Thyroid gland (tissue), 4 donors: ENCODE results near the gene CD244.

ENCODE experiments used
- CTCF ChIP-seq, 6 experiments: fragments of 200-600 bp in 3 of 6; fragments of 450-650 bp in 3 of 6; sonication (generic) in 3 of 6; IDR thresholded peaks; one replicate each; pipeline ENCODE4 v1.5.1; 2016 to 2019; ENCODE audit warnings: antibody characterized with exemption in 6 of 6, mild to moderate bottlenecking in 2 of 6, inconsistent platforms in 1 of 6, moderate library complexity in 1 of 6
- POLR2A ChIP-seq, 2 donors: fragments of 450-650 bp; IDR thresholded peaks; one replicate each; pipeline ENCODE4 v1.6.1; 2017; ENCODE audit warnings: antibody characterized with exemption in 2 of 2, mild to moderate bottlenecking in 2 of 2, moderate library complexity in 1 of 2

GRCh38 chr1:160859166-160859565, 3.5 kb downstream of the CD244 start:
- TF ChIP-seq CTCF (IDR thresholded peaks at IDR 0.05) (no peak), POLR2A (IDR thresholded peaks at IDR 0.05) (no peak)
